Germinal center (tissue), 1 donor: ENCODE measurements around the gene AKR1D1.
"Not testable (repeated sequence)": the region's sequence is repeated elsewhere in the genome, so short reads cannot be mapped to it uniquely, and the experiment has no call there.

Source experiments
- DNase-seq: peaks from one replicate; pipeline ENCODE4 v3.0.0; 2012; ENCODE audit warnings: mixed read lengths, low spot score

AKR1D1 gene, protein sequence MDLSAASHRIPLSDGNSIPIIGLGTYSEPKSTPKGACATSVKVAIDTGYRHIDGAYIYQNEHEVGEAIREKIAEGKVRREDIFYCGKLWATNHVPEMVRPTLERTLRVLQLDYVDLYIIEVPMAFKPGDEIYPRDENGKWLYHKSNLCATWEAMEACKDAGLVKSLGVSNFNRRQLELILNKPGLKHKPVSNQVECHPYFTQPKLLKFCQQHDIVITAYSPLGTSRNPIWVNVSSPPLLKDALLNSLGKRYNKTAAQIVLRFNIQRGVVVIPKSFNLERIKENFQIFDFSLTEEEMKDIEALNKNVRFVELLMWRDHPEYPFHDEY

GRCh38 chr7:138076196-138076595 is at the start of gene AKR1D1:
AKR1D1 (plus strand) TSS chr7:138076459; CDS start chr7:138076519, 60 bp downstream.
- DNase-seq: no peak

DNA sequence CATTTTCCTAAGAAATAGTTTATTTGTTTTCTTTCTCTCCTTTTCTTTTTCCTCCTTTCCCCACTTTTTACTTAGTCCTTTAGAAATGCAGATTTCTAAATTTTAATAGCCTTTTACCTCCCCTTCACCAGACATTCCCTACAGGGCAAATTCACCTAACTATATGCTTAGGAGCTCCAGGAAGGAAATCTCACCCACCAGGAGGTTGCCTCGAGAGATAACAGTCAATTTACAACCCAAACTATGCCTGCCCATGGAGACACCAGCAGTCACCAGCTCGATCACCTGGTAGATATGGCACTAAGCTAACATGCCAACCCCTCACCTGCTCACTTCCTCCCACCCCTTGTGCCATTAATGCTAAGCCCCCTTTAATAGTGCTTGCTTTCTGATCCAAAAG is 49.2 kb upstream of the AKR1D1 start:
- DNase-seq: no peak

GRCh38 chr7:138029126-138029525 is 47.1 kb upstream of the AKR1D1 start:
- no peak for DNase-seq

DNA sequence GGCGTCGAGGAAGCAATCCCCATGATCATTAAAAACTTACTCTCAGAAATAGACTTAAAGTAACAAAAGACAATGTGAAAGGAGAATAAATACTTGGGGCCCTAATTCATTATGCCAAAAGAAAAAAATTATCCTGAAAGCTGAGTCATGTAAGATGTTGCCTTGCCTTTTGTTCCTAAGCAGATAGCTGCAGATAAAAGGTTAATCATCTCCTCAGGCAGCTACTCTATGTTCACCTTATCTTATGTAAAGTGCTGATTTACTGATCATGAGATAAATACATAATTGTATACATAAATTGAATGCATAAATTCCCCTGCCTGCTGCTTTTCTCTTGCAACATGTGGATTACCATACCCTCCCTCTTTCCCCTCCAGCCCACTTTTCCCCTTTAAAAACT is 46.3 kb upstream of the AKR1D1 start:
- DNase-seq: no peak

DNA sequence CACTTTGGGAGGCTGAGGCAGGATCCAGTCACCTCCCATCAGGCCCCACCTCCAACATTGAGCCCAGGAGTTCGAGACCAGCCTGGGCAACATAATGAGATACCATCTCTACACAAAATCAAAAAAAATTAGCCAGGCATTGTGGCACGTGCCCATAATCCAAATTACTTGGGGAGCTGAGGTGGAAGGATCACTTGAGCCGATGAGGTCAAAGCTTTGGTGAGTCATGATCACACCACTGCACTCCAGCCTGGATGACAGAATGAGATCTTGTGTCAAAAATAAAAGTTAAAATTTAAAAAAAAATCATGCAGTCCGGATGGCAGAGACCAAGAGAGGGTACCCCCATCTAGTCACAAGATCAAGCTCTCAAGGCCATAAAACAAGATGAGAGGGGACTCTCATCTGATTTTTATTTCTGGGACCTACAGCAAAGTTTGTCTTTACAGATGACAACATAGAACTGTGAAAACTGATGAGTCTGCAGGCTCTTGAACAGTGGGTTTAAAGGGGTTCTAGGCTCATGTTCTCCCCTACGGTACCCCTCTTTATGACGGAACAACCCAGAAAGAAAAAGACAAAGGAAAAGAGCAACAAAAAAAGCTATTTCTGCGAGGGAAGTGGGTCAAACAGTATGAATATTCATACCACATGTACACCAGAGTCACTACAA is 45.4 kb upstream of the AKR1D1 start:
- no peak for DNase-seq

DNA sequence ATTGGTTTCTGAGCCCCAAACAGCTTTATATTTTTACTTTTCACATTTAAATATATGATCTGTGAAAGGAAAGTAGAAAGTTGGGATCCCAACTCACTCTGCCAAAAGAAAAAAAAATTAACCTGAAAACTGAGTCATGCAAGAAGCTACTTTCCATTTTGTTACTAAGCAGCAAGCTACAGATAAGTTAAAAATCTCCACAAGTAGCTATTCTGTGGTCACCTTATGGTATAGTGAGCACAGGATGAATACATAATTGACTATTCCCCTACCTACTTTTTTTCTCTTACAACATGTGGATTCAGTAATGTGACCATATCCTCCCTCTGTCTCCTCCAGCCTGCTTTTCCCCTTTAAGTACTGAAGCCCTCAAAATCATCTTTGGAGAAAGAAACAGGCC is 44.1 kb upstream of the AKR1D1 start:
- DNase-seq: no peak

GRCh38 chr7:138032770-138033169 is 43.5 kb upstream of the AKR1D1 start:
- no peak for DNase-seq

DNA sequence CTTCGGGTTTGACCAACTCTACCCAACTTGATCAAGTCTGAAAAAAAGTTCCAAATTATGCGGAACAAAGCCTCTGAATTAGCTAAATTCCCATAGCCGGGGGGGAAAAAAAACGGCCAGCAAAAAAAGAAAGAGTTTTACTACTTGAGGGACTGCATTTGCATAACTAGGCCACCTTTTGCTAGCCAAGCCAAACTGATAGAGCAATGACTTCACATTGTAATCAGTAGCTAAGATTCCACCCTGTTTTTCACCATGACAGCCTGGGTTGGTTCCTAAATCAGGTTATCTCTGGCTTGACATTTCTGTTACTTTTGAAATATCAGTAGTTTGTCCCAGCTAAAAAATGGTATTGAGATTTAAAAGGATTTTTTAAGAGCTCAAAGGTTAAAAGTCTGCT is 43.0 kb upstream of the AKR1D1 start:
- no peak for DNase-seq

- DNase-seq: no peak
Measured at GRCh38 chr7:138036135-138036534, 40.1 kb upstream of the AKR1D1 start.

GRCh38 chr7:138040063-138040462 is 36.2 kb upstream of the AKR1D1 start:
- DNase-seq: not testable (repeated sequence)

DNA sequence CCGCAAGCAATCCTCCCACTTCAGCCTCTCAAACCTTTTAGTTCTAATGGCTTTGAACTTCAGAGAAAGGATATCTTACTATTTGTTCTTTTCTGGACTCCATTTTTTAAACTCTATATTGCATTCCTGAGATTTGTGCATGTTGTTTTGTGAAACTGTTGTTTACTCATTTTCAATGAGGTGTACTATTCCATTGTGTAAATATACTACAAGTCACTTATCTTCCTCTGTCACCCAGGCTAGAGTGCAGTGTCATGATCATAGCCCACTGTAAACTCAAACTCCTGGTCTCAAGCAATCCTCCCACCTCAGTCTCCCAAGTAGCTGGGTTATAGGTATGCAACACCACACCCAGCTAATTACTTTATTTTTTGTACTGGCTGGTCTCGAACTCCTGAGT is 31.4 kb upstream of the AKR1D1 start:
- no peak for DNase-seq

GRCh38 chr7:138047907-138048306 is 28.4 kb upstream of the AKR1D1 start:
- no peak for DNase-seq

GRCh38 chr7:138049505-138050116 is 26.6 kb upstream of the AKR1D1 start:
- DNase-seq: no peak

DNA sequence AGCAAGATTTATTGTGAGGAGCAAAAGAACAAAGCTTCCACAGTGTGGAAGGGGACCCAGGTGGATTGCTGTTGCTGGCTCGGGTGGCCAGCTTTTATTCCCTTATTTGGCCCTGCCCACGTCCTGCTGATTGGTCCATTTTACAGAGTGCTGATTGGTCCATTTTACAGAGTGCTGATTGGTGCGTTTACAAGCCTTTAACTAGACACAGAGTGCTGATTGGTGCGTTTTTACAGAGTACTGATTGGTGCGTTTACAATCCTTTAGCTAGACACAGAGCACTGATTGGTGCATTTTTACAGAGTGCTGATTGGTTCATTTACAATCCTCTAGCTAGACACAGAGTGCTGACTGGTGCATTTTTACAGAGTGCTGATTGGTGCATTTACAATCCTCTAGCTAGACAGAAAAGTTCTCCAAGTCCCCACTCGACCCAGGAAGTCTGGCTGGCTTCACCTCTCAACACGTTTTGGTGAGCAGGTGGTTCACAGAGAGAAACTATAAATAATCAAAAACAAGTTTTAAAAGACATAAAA is 24.5 kb upstream of the AKR1D1 start:
- not testable (repeated sequence) for DNase-seq

DNA sequence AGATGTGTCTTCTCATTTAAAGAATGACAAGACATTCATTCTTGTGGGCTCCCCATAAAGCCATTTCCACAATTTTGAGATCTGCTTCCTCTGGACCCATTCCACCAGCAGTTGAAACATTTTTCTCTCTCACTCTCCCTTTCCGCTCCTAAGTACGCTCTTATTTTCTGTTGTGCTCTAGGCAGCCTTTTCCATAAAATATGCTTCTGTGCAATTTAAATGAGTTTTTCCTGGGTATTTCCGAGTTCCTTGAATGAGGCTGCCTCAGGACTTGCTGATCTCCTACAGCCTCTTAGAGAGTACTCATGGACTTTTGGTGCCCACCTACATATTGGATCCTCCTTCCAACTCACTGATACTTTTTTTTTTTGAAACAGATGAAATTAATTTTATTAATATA is 23.6 kb upstream of the AKR1D1 start:
- no peak for DNase-seq

DNA sequence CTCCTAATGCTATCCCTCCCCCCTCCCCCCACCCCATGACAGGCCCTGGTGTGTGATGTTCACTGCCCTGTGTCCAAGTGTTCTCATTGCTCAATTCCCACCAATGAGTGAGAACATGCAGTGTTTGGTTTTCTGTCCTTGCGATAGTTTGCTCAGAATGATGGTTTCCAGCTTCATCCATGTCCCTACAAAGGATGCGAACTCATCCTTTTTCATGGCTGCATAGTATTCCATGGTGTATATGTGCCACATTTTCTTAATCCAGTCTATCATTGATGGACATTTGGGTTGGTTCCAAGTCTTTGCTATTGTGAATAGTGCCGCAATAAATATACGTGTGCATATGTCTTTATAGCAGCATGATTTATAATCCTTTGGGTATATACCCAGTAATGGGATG is 20.6 kb upstream of the AKR1D1 start:
- DNase-seq: not testable (repeated sequence)

DNA sequence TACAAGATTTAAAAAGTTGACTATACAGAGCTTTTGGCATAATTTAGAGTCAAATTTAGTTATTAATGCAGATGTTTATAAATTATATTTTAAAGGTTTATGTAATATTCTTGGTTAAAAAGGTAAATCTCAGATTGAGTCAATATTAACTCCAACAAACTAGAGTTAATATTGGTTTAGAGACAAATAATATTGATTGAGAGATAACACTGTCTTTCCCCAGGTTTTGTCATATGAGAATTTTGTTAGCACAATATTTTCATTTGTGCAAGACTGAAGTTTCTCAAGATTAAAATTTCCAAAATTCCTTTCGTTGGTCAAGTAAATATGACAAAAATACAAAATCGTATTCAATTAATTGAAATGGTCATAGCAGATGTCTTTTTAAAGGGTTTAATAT is 12.9 kb upstream of the AKR1D1 start:
- no peak for DNase-seq

GRCh38 chr7:138064856-138065357 is 11.4 kb upstream of the AKR1D1 start:
- DNase-seq: no peak

- no peak for DNase-seq
Measured at GRCh38 chr7:138065827-138066226, 10.4 kb upstream of the AKR1D1 start.

- no peak for DNase-seq
Measured at GRCh38 chr7:138066954-138067394, 9.3 kb upstream of the AKR1D1 start.

DNA sequence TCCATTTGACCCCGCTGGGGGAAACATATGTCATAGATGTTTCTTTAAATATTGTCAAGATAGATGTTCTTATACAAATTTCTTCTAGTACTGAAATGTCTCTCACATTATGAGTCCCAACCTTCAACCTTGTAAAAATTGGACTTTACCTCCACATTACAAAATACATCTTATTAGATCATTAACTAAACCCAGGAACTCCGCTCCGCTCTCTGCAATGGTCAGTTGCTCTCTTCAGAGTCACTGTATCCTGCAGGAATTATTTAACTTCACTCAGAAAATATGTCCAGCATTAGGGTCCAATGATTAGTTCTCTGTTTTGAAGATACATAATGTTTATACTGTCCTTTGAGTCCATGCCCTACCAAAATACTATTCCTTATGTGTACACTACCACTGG is 8.5 kb upstream of the AKR1D1 start:
- DNase-seq: no peak

DNA sequence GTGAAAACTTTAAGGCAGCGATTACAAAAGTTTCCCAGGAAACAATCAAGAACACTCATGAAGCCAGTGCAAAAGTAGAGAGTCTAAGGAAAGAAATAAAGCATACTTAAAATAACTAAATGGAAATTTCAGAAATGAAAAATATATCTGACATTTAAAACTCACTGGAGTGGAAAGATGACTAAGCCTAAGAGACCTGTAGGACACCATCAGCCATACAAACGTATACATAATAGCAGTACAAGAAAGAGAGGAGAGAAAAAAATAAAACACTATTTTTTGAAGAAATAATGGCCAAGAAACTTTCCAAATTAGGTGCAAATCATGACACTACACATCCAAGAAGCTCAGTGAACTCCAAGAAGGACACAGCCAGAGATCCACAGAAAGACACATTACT is 5.4 kb upstream of the AKR1D1 start:
- no peak for DNase-seq

DNA sequence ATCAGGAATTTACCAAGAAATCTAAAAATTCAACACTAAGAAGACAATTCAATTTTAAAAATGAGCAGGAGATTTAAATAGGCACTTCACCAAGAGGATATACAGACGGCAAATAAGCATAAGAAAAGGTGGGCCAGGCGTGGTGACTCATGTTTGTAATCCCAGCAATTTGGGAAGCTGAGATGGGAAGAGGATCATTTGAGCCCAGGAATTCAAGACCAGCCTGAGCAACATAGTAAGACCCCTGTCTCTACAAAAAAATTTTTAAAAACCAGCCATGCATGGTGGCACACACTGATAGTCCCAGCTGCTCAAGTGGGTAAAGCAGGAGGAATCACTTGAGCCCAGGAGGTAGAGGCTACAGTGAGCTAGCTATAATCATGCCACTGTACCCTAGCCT is 3.5 kb upstream of the AKR1D1 start:
- DNase-seq: no peak
